HEK293T (cell line): ENCODE measurements around the gene KLHL15.

Experiments used
- CTCF ChIA-PET: fragments of 350-600 bp; formaldehyde crosslinking; extraction: SDS; loops from one replicate; lab custom pipeline; 2021; ENCODE audit warnings: antibody characterized with exemption, inconsistent platforms; lab: Yijun Ruan, JAX
- POLR2A ChIA-PET: fragments of 350-600 bp; formaldehyde crosslinking; extraction: SDS; loops from one replicate; lab custom pipeline; 2020; ENCODE audit warnings: antibody characterized with exemption, inconsistent platforms; lab: Yijun Ruan, JAX
- DNase-seq: peaks from one replicate; pipeline ENCODE4 v3.0.0; 2012; ENCODE audit warnings: mixed read lengths; ENCODE audit errors: extremely low spot score
- ARNT ChIP-seq: fragments of 450-650 bp; IDR thresholded peaks from 2 replicates; pipeline ENCODE4 v1.6.1; 2017; ENCODE audit warnings: mild to moderate bottlenecking
- BHLHE40 ChIP-seq: fragments of 450-650 bp; IDR thresholded peaks from 2 replicates; pipeline ENCODE4 v1.6.1; 2016; ENCODE audit warnings: mild to moderate bottlenecking, moderate library complexity, borderline replicate concordance
- CTBP1 ChIP-seq: fragments of 450-650 bp; IDR thresholded peaks from 2 replicates; pipeline ENCODE4 v1.6.1; 2016; ENCODE audit warnings: borderline replicate concordance
- ELF4 ChIP-seq: fragments of 450-650 bp; IDR thresholded peaks from 2 replicates; pipeline ENCODE4 v1.6.1; 2017; ENCODE audit warnings: antibody characterized with exemption
- FOXA1 ChIP-seq: fragments of 450-650 bp; IDR thresholded peaks from 2 replicates; pipeline ENCODE4 v1.6.1; 2016; ENCODE audit warnings: mild to moderate bottlenecking
- FOXK2 ChIP-seq: fragments of 450-650 bp; IDR thresholded peaks from 2 replicates; pipeline ENCODE4 v1.6.1; 2016; ENCODE audit warnings: mild to moderate bottlenecking
- FOXM1 ChIP-seq: fragments of 450-650 bp; IDR thresholded peaks from 2 replicates; pipeline ENCODE4 v1.6.1; 2017; ENCODE audit warnings: mild to moderate bottlenecking, borderline replicate concordance
- HDGF ChIP-seq: fragments of 450-650 bp; IDR thresholded peaks from 2 replicates; pipeline ENCODE4 v1.6.1; 2017; ENCODE audit warnings: antibody characterized with exemption, borderline replicate concordance
- L3MBTL2 ChIP-seq: fragments of 450-650 bp; conservative IDR thresholded peaks from 2 replicates; pipeline ENCODE4 v1.6.1; 2016; ENCODE audit warnings: mild to moderate bottlenecking
- LEF1 ChIP-seq: fragments of 450-650 bp; IDR thresholded peaks from 2 replicates; pipeline ENCODE4 v1.6.1; 2017; ENCODE audit warnings: mild to moderate bottlenecking, borderline replicate concordance
- NFRKB ChIP-seq: fragments of 450-650 bp; IDR thresholded peaks from 2 replicates; pipeline ENCODE4 v1.6.1; 2016; ENCODE audit warnings: mild to moderate bottlenecking, moderate library complexity
- SP1 ChIP-seq: fragments of 450-650 bp; IDR thresholded peaks from 2 replicates; pipeline ENCODE4 v1.6.1; 2017
- SUZ12 ChIP-seq: fragments of 450-650 bp; IDR thresholded peaks from 2 replicates; pipeline ENCODE4 v1.6.1; 2016; ENCODE audit warnings: mild to moderate bottlenecking
- TARDBP ChIP-seq: fragments of 450-650 bp; IDR thresholded peaks from 2 replicates; pipeline ENCODE4 v1.6.1; 2016
- ZNF384 ChIP-seq: fragments of 450-650 bp; IDR thresholded peaks from 2 replicates; pipeline ENCODE4 v1.6.1; 2016
- TF ChIP-seq, protein P1 (sequence below): fragments of 450-650 bp; IDR thresholded peaks from 2 replicates; pipeline ENCODE4 v1.6.1; 2016

Gene KLHL15

DNA sequence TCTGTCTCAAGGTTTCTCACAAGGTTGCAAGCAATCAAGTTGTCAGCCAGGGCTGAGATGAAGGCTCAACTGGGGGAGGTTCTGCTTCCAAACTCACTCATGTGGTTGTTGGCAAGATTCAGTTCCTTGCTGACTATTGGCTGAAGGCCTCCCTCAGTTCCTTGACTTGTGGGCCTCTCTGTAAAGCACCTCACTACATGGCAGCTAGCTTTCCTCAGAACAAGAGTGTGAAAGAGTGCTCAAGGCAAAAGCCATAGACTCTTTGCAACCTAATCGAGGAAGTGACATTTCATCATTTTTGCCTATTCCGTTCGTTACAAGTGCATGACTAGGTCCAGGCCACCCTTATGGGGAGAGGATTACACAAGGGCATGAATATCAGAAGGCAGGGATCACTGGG is 67.2 kb downstream of the KLHL15 start:
- CTCF ChIA-PET: no interaction called here
- TF ChIP-seq ZNF384 (no peak), L3MBTL2 (no peak), FOXM1 (no peak), SP1 (no peak), LEF1 (no peak), ARNT (no peak), FOXK2 (no peak), TARDBP (no peak), FOXA1 (no peak), CTBP1 (no peak), HDGF (no peak), ELF4 (no peak)
- TF ChIP-seq, protein P1, sequence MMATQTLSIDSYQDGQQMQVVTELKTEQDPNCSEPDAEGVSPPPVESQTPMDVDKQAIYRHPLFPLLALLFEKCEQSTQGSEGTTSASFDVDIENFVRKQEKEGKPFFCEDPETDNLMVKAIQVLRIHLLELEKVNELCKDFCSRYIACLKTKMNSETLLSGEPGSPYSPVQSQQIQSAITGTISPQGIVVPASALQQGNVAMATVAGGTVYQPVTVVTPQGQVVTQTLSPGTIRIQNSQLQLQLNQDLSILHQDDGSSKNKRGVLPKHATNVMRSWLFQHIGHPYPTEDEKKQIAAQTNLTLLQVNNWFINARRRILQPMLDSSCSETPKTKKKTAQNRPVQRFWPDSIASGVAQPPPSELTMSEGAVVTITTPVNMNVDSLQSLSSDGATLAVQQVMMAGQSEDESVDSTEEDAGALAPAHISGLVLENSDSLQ: no peak
- DNase-seq: no peak
- POLR2A ChIA-PET: no interaction called here

DNA sequence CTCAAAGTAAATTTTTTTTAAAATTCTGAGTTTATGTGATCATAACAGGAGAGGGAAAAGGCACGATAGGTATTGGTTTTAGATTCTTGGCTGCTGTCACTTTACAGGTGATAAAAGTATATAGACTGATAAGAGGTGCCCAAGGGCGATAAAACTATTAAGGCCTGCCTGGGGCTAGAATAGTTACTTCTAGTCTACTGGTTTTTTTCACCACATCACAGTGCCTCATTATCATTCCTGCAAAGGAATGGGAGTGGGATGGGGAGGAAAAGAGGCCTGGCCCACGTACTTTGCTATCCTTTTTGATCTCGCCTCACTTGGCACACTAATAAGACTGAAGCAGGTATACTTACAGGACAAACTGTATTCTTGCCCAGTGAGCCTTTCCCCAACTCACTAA is 72.6 kb downstream of the KLHL15 start:
- POLR2A ChIA-PET: interaction anchor here (1.6 kb wide), 1 partner anchor 10 kb away, joined by 4 read pairs; no protein-coding TSS in a partner anchor
- CTCF ChIA-PET: interaction anchor here (0.6 kb wide), 1 partner anchor 43 kb away, joined by 4 read pairs; no protein-coding TSS in a partner anchor
- TF ChIP-seq L3MBTL2 (no peak), FOXA1 (no peak), ELF4 (no peak)
- TF ChIP-seq, protein P1: no peak
- DNase-seq: no peak

DNA sequence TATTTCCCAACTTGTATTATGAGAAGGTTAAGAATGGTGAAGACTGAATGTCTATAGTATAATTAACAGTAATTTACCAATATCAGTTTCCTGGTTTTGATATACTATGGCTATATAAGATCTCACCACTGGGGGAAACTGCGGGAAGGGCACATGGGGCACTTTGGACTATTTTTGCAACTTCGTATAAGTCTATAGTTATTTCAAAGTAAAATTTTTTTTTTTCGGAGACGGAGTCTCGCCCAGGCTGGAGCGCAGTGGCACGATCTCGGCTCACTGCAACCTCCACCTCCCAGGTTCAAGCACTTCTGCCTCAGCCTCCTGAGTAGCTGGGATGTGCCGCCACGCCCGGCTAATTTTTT is 73.1 kb downstream of the KLHL15 start:
- DNase-seq: no peak
- ChIA-PET POLR2A (interaction anchor here (1.6 kb wide), 1 partner anchor 9 kb away, joined by 4 read pairs; no protein-coding TSS in a partner anchor), CTCF (interaction anchor here (0.6 kb wide), 1 partner anchor 43 kb away, joined by 4 read pairs; no protein-coding TSS in a partner anchor)
- TF ChIP-seq ELF4 (no peak), SUZ12 (no peak), ZNF384 (no peak), NFRKB (no peak), L3MBTL2 (no peak), ARNT (no peak), BHLHE40 (no peak), FOXA1 (no peak), FOXM1 (no peak), LEF1 (no peak), HDGF (no peak), TARDBP (no peak)
- TF ChIP-seq, protein P1: no peak

DNA sequence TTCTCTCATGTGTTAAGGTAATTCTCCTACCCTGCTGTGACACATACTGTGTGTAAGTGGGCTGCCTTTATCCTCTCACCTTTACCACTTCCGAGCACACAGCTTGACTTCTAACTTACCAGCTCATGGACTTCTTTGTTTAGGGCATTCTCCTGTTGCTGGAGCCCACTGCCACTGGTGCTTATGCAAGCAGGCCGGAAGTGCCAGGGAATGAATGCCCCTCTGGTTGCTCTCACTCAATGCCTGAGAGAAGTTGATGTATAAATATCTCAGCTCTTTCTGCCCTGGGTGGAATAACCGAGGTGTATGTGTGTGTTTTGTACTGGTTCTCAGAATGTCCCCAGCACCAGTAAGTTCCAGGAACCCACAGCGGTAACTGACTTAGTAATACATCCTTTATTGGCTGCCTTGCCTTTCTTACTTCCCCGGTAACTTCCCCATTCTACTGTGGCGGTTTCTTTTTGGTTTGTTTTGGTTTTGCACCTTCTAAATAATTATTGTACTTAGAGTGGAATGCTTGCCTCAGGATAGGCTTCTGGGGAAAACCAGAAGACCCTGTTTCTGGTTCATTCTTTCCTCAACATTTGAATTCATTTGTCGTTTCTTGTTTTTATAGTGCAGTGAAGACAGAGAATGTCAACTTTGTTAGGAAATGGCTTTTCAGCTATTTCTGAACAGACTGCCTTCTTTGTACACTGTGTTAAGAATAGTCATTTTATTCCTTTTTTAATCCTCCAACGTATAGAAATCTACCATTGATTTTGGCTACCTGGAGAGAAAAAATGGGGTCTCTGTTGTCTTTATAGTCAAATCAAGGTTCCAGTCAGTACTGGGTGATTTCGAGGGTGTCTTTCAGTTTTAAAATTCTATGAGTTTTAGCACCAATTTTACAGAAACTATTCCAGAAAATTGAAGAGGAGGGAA is 73.7 kb downstream of the KLHL15 start:
- CTCF ChIA-PET: interaction anchor here (0.6 to 1.0 kb wide), 2 partner anchors 42 to 51 kb away, joined by 4 read pairs; no protein-coding TSS in a partner anchor
- POLR2A ChIA-PET: interaction anchor here (0.7 to 1.6 kb wide), 3 partner anchors 8 to 72 kb away, joined by 3 to 4 read pairs (median 4); no protein-coding TSS in a partner anchor
- no peak for TF ChIP-seq LEF1
- TF ChIP-seq SP1: no peak
- TF ChIP-seq L3MBTL2: no peak
- peak; percentile 21 for DNase-seq

DNA sequence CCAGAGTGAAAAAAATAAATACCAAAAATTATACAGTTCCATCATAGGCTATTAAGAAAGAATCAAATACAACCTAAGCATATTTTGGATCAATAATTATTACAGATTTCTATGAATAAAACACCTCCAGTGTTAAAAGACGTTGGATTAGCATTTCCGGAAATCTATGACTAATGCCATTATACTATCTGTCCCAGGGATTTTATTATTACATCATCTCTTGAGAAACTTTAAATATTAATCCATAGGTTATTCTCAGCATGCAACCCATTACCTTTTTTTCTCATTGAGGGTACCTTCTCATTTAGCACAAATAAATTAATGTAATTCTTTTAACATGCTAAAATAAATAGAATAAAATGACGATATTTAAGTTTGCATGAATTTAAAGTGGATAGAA is 74.6 kb downstream of the KLHL15 start:
- POLR2A ChIA-PET: interaction anchor here (0.7 to 1.1 kb wide), 2 partner anchors 56 to 73 kb away, joined by 3 to 4 read pairs; no protein-coding TSS in a partner anchor
- TF ChIP-seq ZNF384 (no peak), FOXA1 (no peak), FOXK2 (no peak), CTBP1 (no peak), NFRKB (no peak), ARNT (no peak), HDGF (no peak), SUZ12 (no peak), FOXM1 (no peak), TARDBP (no peak), SP1 (no peak), L3MBTL2 (no peak), ELF4 (no peak), LEF1 (no peak), BHLHE40 (no peak)
- TF ChIP-seq, protein P1: no peak
- DNase-seq: no peak
- CTCF ChIA-PET: interaction anchor here (1.0 kb wide), 1 partner anchor 50 kb away, joined by 4 read pairs; no protein-coding TSS in a partner anchor
